GM08714 (cell line): Measurements from ENCODE around the gene ANKRA2.
"Not testable (repeated sequence)": the region's sequence is repeated elsewhere in the genome, so short reads cannot be mapped to it uniquely, and the experiment has no call there.

Experiments
- H3K4me3 ChIP-seq: fragments of 200-500 bp; sonication (Bioruptor generic); 2 replicates; pipeline ENCODE4 v1.5.1; 2014; ENCODE audit warnings: mild to moderate bottlenecking, low read length, inconsistent platforms
- ZNF274 ChIP-seq: IDR thresholded peaks from 2 replicates; pipeline ENCODE4 v1.6.1; 2012; ENCODE audit warnings: mild to moderate bottlenecking, low read depth, low read length

ANKRA2 gene

GRCh38 chr5:73534011-73534644, 31.3 kb downstream of the ANKRA2 start:
- no peak overlapping the region for H3K4me3 ChIP-seq
- TF ChIP-seq ZNF274 = no peak

- no peak overlapping the region for H3K4me3 ChIP-seq
- TF ChIP-seq ZNF274 = no peak
Measured at GRCh38 chr5:73532195-73532594, 33.2 kb downstream of the ANKRA2 start.

- H3K4me3 ChIP-seq = no peak overlapping the region
- TF ChIP-seq ZNF274 = no peak
Measured at GRCh38 chr5:73531356-73531755, 34.1 kb downstream of the ANKRA2 start.

GRCh38 chr5:73529081-73529480, 36.4 kb downstream of the ANKRA2 start:
- H3K4me3 ChIP-seq = no peak overlapping the region
- TF ChIP-seq ZNF274 = no peak

GRCh38 chr5:73528248-73528647, 37.2 kb downstream of the ANKRA2 start:
- no peak overlapping the region for H3K4me3 ChIP-seq
- TF ChIP-seq ZNF274 = no peak

GRCh38 chr5:73525606-73526203, 39.7 kb downstream of the ANKRA2 start:
- no peak overlapping the region for H3K4me3 ChIP-seq
- no peak for TF ChIP-seq ZNF274

- no peak for TF ChIP-seq ZNF274
- no peak overlapping the region for H3K4me3 ChIP-seq
Measured at GRCh38 chr5:73523861-73524260, 41.6 kb downstream of the ANKRA2 start.

- TF ChIP-seq ZNF274 = no peak
- H3K4me3 ChIP-seq = no peak overlapping the region
Measured at GRCh38 chr5:73522989-73523388, 42.5 kb downstream of the ANKRA2 start.

GRCh38 chr5:73519531-73520283, 45.7 kb downstream of the ANKRA2 start:
- TF ChIP-seq ZNF274 = no peak
- H3K4me3 ChIP-seq = no peak overlapping the region

GRCh38 chr5:73515232-73515631, 50.2 kb downstream of the ANKRA2 start:
- H3K4me3 ChIP-seq = no peak overlapping the region
- no peak for TF ChIP-seq ZNF274

- no peak for TF ChIP-seq ZNF274
- H3K4me3 ChIP-seq = no peak overlapping the region
Measured at GRCh38 chr5:73514418-73514817, 51.0 kb downstream of the ANKRA2 start.

- TF ChIP-seq ZNF274 = no peak
- H3K4me3 ChIP-seq = no peak overlapping the region
Measured at GRCh38 chr5:73513996-73514395, 51.4 kb downstream of the ANKRA2 start.

- not testable (repeated sequence) for H3K4me3 ChIP-seq
Measured at GRCh38 chr5:73508521-73508920, 56.9 kb downstream of the ANKRA2 start.

GRCh38 chr5:73507062-73507461, 58.4 kb downstream of the ANKRA2 start:
- no peak overlapping the region for H3K4me3 ChIP-seq
- TF ChIP-seq ZNF274 = no peak

GRCh38 chr5:73506459-73506955, 58.9 kb downstream of the ANKRA2 start:
- H3K4me3 ChIP-seq = no peak overlapping the region
- no peak for TF ChIP-seq ZNF274
